ENCODE data around the gene CEMIP. TPM values are rescaled to one million over a fixed set of nuclear protein-coding genes. Genes with fewer than 3 reads are reported as not detected.

The CEMIP gene
- total and polyA plus RNA-seq, 8 donors = 12.4 to 31.8 (median 27.4) TPM

GRCh38 chr15:80898040-80898439 lies 118.9 kb downstream of the CEMIP start:
- H3K27me3 ChIP-seq = no peaks in the 10 kb centered on the region
- peaks cover 0 to 28% of the 10 kb centered on the region in 2 donors for H3K36me3 ChIP-seq
- no peaks in the 10 kb centered on the region for H3K9me3 ChIP-seq
- intact Hi-C loops (cut with DNase I) = no loop called here
- H3K4me3 ChIP-seq = no peak overlapping the region
- ATAC-seq (no peak), DNase-seq (no peak)
- H3K27ac ChIP-seq = no peak overlapping the region
- TF ChIP-seq CTCF (IDR thresholded peaks at IDR 0.05) = no peak
- no peaks in the 10 kb centered on the region for H3K4me1 ChIP-seq

- no peak for ATAC-seq
- no peak overlapping the region for H3K27ac ChIP-seq
- no peak for TF ChIP-seq CTCF (IDR thresholded peaks at IDR 0.05)
- peaks cover 0 to 31% of the 10 kb centered on the region in 2 donors for H3K36me3 ChIP-seq
- intact Hi-C loops (cut with DNase I) = no loop called here
- DNase-seq = no peak
- no peaks in the 10 kb centered on the region for H3K27me3 ChIP-seq
- no peaks in the 10 kb centered on the region for H3K4me1 ChIP-seq
- H3K4me3 ChIP-seq = no peak overlapping the region
- no peaks in the 10 kb centered on the region for H3K9me3 ChIP-seq
Measured at GRCh38 chr15:80902298-80902801, 123.2 kb downstream of the CEMIP start.

- ATAC-seq (no peak), DNase-seq (no peak)
- Histone ChIP-seq H3K27me3 (no peaks in the 10 kb centered on the region), H3K9me3 (no peaks in the 10 kb centered on the region), H3K4me1 (no peaks in the 10 kb centered on the region), H3K27ac (no peak overlapping the region), H3K4me3 (no peak overlapping the region), H3K36me3 (peaks cover 0 to 40% of the 10 kb centered on the region in 2 donors)
- no peak for TF ChIP-seq CTCF (IDR thresholded peaks at IDR 0.05)
- intact Hi-C loops (cut with DNase I) = no loop called here
Measured at GRCh38 chr15:80904998-80905397, 125.8 kb downstream of the CEMIP start.

GRCh38 chr15:80906159-80906766 lies 127.1 kb downstream of the CEMIP start:
- ATAC-seq = no peak
- no peak for DNase-seq
- no peaks in the 10 kb centered on the region for H3K4me1 ChIP-seq
- TF ChIP-seq CTCF (IDR thresholded peaks at IDR 0.05) = no peak
- no peak overlapping the region for H3K27ac ChIP-seq
- H3K27me3 ChIP-seq = no peaks in the 10 kb centered on the region
- no peak overlapping the region for H3K4me3 ChIP-seq
- peaks cover 0 to 44% of the 10 kb centered on the region in 2 donors for H3K36me3 ChIP-seq
- H3K9me3 ChIP-seq = no peaks in the 10 kb centered on the region
- intact Hi-C loops (cut with DNase I) = no loop called here

- no peak for TF ChIP-seq CTCF (IDR thresholded peaks at IDR 0.05)
- no peak for DNase-seq
- Histone ChIP-seq H3K36me3 (peaks cover 0 to 31% of the 10 kb centered on the region in 2 donors), H3K27me3 (no peaks in the 10 kb centered on the region), H3K9me3 (no peaks in the 10 kb centered on the region), H3K27ac (no peak overlapping the region), H3K4me1 (no peaks in the 10 kb centered on the region), H3K4me3 (no peak overlapping the region)
- ATAC-seq = no peak
- intact Hi-C loops (cut with DNase I) = no loop called here
Measured at GRCh38 chr15:80911821-80912220, 132.7 kb downstream of the CEMIP start.

Data from left lung (tissue), 10 donors.